Trophoblast cell (in vitro differentiated cells and primary cell): ENCODE measurements around the gene MPI.

Experiments used
- DNase-seq, 2 donors: peaks; one replicate each; pipeline ENCODE4 v3.0.0-alpha.2; 2016
- H2AFZ ChIP-seq: 2 replicates; pipeline ENCODE4 v1.6.1; 2013; ENCODE audit warnings: low read length, moderate library complexity, mild to moderate bottlenecking; ENCODE audit not compliant: insufficient read depth, poor library complexity
- H2AK5ac ChIP-seq: 2 replicates; pipeline ENCODE4 v1.6.1; 2013; ENCODE audit warnings: mild to moderate bottlenecking, low read length
- H2BK120ac ChIP-seq: 2 replicates; pipeline ENCODE4 v1.6.1; 2013; ENCODE audit warnings: low read length, mild to moderate bottlenecking, moderate library complexity; ENCODE audit not compliant: insufficient read depth, poor library complexity
- H2BK12ac ChIP-seq: 2 replicates; pipeline ENCODE4 v1.6.1; 2013; ENCODE audit warnings: mild to moderate bottlenecking, low read length, moderate library complexity
- H2BK5ac ChIP-seq: 2 replicates; pipeline ENCODE4 v1.6.1; 2013; ENCODE audit warnings: low read length, low read depth, moderate library complexity, mild to moderate bottlenecking; ENCODE audit not compliant: poor library complexity
- H3K14ac ChIP-seq: 2 replicates; pipeline ENCODE4 v1.6.1; 2013; ENCODE audit warnings: mild to moderate bottlenecking, low read length
- H3K18ac ChIP-seq: 2 replicates; pipeline ENCODE4 v1.6.1; 2013; ENCODE audit warnings: mild to moderate bottlenecking, low read length
- H3K23ac ChIP-seq: 2 replicates; pipeline ENCODE4 v1.6.1; 2013; ENCODE audit warnings: low read length
- H3K27ac ChIP-seq: 2 replicates; pipeline ENCODE4 v1.5.1; 2013; ENCODE audit warnings: low read depth, mild to moderate bottlenecking, inconsistent platforms, low read length, moderate library complexity
- H3K27me3 ChIP-seq: 2 replicates; pipeline ENCODE4 v1.6.1; 2013; ENCODE audit warnings: inconsistent platforms, mild to moderate bottlenecking, low read length, moderate library complexity; ENCODE audit not compliant: insufficient read depth
- H3K36me3 ChIP-seq, 2 experiments: 1 replicate in 1 of 2; 2 replicates in 1 of 2; pipeline ENCODE4 v1.6.1; 2013; ENCODE audit warnings: low read length in 2 of 2, mild to moderate bottlenecking in 2 of 2, moderate library complexity in 1 of 2; ENCODE audit not compliant: insufficient read depth in 2 of 2, control insufficient read depth in 1 of 2
- H3K4ac ChIP-seq: 2 replicates; pipeline ENCODE4 v1.6.1; 2013; ENCODE audit warnings: low read depth, mild to moderate bottlenecking, low read length, moderate library complexity
- H3K4me1 ChIP-seq, 2 experiments: 1 replicate in 1 of 2; 2 replicates in 1 of 2; pipeline ENCODE4 v1.6.1; 2013; ENCODE audit warnings: low read length in 2 of 2, mild to moderate bottlenecking in 2 of 2, moderate library complexity in 1 of 2; ENCODE audit not compliant: insufficient read depth in 2 of 2, control insufficient read depth in 1 of 2
- H3K4me2 ChIP-seq: 2 replicates; pipeline ENCODE4 v1.6.1; 2013; ENCODE audit warnings: inconsistent platforms, mild to moderate bottlenecking, low read length, moderate library complexity
- H3K4me3 ChIP-seq: 2 replicates; pipeline ENCODE4 v1.5.1; 2013; ENCODE audit warnings: mild to moderate bottlenecking, low read depth, low read length, inconsistent platforms
- H3K79me1 ChIP-seq: one replicate; pipeline ENCODE4 v1.6.1; 2013; ENCODE audit warnings: low read length
- H3K79me2 ChIP-seq: 2 replicates; pipeline ENCODE4 v1.6.1; 2013; ENCODE audit warnings: low read length, mild to moderate bottlenecking; ENCODE audit not compliant: control insufficient read depth, insufficient read depth, poor library complexity
- H3K9ac ChIP-seq: 2 replicates; pipeline ENCODE4 v1.6.1; 2013; ENCODE audit warnings: mild to moderate bottlenecking, low read length
- H3K9me3 ChIP-seq: 2 replicates; pipeline ENCODE4 v1.6.1; 2013; ENCODE audit warnings: low read depth, mild to moderate bottlenecking, control low read depth, inconsistent platforms, low read length; ENCODE audit not compliant: insufficient read depth
- H4K12ac ChIP-seq: 2 replicates; pipeline ENCODE4 v1.6.1; 2013; ENCODE audit warnings: low read depth, mild to moderate bottlenecking, low read length, moderate library complexity
- H4K8ac ChIP-seq: 2 replicates; pipeline ENCODE4 v1.6.1; 2013; ENCODE audit warnings: low read depth, mild to moderate bottlenecking, low read length, moderate library complexity
- H4K91ac ChIP-seq: one replicate; pipeline ENCODE4 v1.6.1; 2013; ENCODE audit warnings: low read depth, mild to moderate bottlenecking, low read length, moderate library complexity
- WGBS: extraction: QIAGEN DNeasy Blood & Tissue Kit; methylation state at CpG from one replicate; pipeline ENCODE4 v1.1.7; 2013; ENCODE audit warnings: missing lambda C conversion rate; ENCODE audit not compliant: insufficient read length, insufficient coverage; ENCODE audit errors: extremely low coverage; 5-methylcytosine and 5-hydroxymethylcytosine counted together

Gene MPI

DNA sequence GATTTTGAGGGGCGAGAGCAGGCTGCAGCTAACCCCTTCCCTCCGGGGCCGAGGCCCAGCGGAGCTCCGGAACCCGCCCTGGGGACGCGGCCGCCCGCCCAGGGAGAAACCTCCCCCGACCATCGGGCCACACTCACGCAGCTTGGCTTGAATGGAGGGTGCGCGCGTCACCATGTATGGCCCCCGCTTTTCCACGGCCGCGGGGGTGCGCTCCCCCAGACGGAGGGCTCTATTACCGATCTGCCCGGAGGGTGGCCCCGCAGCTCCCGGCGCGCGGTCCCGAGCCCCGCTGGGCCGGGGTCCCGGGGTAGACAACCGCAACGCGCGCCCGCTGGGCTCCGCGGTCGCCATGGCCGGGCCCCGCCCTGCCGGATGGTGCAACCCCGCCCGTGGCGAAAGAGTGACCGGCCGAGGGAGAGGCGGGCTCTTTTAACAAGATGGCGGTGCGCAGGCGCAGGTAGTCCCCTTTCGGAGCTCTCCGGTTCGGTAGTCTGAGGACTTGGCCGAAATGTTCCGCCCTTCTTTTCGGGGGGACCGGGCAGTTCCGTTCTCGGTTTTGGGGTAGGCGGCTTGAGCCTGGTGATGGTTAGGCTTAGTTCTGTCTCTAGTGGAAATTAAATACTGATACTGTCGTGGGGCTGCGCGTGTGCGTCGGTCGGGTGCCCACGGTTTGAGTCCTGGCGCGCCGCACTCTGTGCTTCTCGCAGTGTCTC is 16.8 kb downstream of the MPI start, which contains the start of gene FAM219B:
TSS of gene FAM219B (minus strand) at position 402 of the 713 bp plus-strand sequence. CDS start at position 351, 51 bp downstream.
- no peaks in the 10 kb centered on the region for H3K9me3 ChIP-seq
- H3K36me3 ChIP-seq: peaks cover 16 to 28% of the 10 kb centered on the region in 2 experiments
- H3K23ac ChIP-seq: no peak within 1 kb of the TSS
- H3K4me3 ChIP-seq: peak within 1 kb of the TSS; percentile 91
- H3K79me1 ChIP-seq: peaks cover 12% of the 10 kb centered on the region
- peaks cover 6% of the 10 kb centered on the region for H3K79me2 ChIP-seq
- H3K4ac ChIP-seq: peak within 1 kb of the TSS; percentile 91
- H2BK120ac ChIP-seq: peak within 1 kb of the TSS; percentile 98
- peak within 1 kb of the TSS; percentile 56 for H2BK12ac ChIP-seq
- peak within 1 kb of the TSS; percentile 5 for H2AK5ac ChIP-seq
- peak within 1 kb of the TSS; percentile 97 for H4K8ac ChIP-seq
- peak within 1 kb of the TSS; percentile 86 for H4K91ac ChIP-seq
- peak within 1 kb of the TSS; percentile 93 for H3K9ac ChIP-seq
- H3K27ac ChIP-seq: peak within 1 kb of the TSS; percentile 83
- peak within 1 kb of the TSS; percentile 78 for H3K4me2 ChIP-seq
- no CpG with 5 or more reads among the region's 74 CpGs for WGBS
- peak; percentile 91 to 96 for DNase-seq
- H2BK5ac ChIP-seq: peak within 1 kb of the TSS; percentile 65
- H3K18ac ChIP-seq: peak within 1 kb of the TSS; percentile 97
- H3K14ac ChIP-seq: peak within 1 kb of the TSS; percentile 48
- H3K4me1 ChIP-seq: peaks cover 8 to 9% of the 10 kb centered on the region in 2 experiments
- H2AFZ ChIP-seq: peak within 1 kb of the TSS; percentile 94
- peak within 1 kb of the TSS; percentile 66 for H4K12ac ChIP-seq
- no peaks in the 10 kb centered on the region for H3K27me3 ChIP-seq

DNA sequence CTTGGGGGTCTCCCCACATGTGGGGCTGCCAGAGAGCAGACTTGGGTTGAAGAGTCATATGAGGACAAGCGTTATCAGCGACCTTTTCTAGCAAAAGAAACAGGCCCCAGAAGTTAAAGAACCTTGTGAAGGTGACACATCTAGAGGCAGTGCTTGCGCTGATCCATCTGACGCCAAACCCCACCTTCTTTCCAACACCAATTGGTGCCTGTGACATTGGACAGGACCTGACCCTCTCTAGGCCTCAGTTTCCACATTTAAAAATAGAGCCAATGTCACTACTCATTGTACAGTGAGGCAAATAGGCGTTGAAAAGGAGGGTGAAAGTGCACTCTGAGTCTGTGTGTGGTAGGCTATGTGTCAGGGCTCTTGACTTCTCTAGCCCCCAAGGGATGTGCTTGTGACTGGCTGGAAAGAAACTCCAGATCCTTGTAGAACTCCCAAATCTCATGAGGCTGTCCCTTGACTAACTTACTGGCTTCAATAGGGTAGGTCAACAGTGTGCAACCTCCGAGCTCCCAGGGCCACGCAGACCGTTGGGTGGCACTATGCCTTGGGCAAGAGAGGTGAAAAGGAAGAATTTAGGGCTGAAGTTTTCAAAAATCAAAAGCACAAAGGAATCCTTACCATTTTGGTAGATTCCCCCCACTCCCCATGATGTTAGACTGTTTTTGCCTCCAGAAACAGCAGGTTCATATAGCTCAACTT is 17.5 kb downstream of the MPI start:
- no CpG with 5 or more reads among the region's 8 CpGs for WGBS
- peak overlapping the region; percentile 78 for H3K4me2 ChIP-seq
- no peak overlapping the region for H2BK12ac ChIP-seq
- H3K79me2 ChIP-seq: peaks cover 6% of the 10 kb centered on the region
- no peak overlapping the region for H2AK5ac ChIP-seq
- peak overlapping the region; percentile 1 for H4K12ac ChIP-seq
- H3K27ac ChIP-seq: peak overlapping the region; percentile 16
- H3K4me3 ChIP-seq: peak overlapping the region; percentile 82
- H2BK5ac ChIP-seq: peak overlapping the region; percentile 23
- H4K8ac ChIP-seq: peak overlapping the region; percentile 85
- H3K9me3 ChIP-seq: no peaks in the 10 kb centered on the region
- H3K23ac ChIP-seq: no peak overlapping the region
- H3K27me3 ChIP-seq: no peaks in the 10 kb centered on the region
- peak overlapping the region; percentile 80 for H2AFZ ChIP-seq
- peak overlapping the region; percentile 15 for H2BK120ac ChIP-seq
- peaks cover 12% of the 10 kb centered on the region for H3K79me1 ChIP-seq
- peaks cover 8 to 9% of the 10 kb centered on the region in 2 experiments for H3K4me1 ChIP-seq
- peak overlapping the region; percentile 87 for H3K9ac ChIP-seq
- H3K14ac ChIP-seq: peak overlapping the region; percentile 36
- H3K18ac ChIP-seq: peak overlapping the region; percentile 41
- peak overlapping the region; percentile 13 for H3K4ac ChIP-seq
- peaks cover 13 to 27% of the 10 kb centered on the region in 2 experiments for H3K36me3 ChIP-seq
- DNase-seq: peak; percentile 1 to 21
- peak overlapping the region; percentile 52 for H4K91ac ChIP-seq

DNA sequence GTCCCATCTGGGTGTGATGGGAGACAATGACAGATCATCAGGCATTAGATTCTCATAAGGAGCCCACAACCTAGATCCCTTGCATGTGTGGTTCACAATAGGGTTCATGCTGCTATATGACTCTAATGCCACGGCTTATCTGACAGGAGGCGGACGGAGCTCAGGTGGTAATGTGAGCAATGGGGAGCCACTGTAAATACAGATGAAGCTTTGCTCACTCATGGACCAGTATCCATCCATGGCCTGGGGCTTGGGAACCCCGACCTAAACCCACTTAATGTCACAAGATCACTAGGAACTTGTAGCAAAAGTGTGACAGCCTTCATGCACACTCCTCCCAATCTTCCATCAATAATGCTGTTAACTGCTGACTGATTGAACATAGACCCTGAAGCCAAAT is 18.8 kb downstream of the MPI start:
- Histone ChIP-seq H4K8ac (no peak overlapping the region), H2AFZ (no peak overlapping the region), H3K36me3 (peaks cover 10 to 23% of the 10 kb centered on the region in 2 experiments), H3K4me2 (no peak overlapping the region), H3K14ac (no peak overlapping the region), H3K23ac (no peak overlapping the region), H3K27me3 (no peaks in the 10 kb centered on the region), H3K4me3 (no peak overlapping the region), H3K4ac (no peak overlapping the region), H4K12ac (no peak overlapping the region), H2BK12ac (no peak overlapping the region), H2BK120ac (no peak overlapping the region), H3K79me2 (peaks cover 6% of the 10 kb centered on the region), H4K91ac (no peak overlapping the region), H3K9me3 (no peaks in the 10 kb centered on the region), H3K9ac (no peak overlapping the region), H2AK5ac (no peak overlapping the region), H2BK5ac (no peak overlapping the region), H3K27ac (no peak overlapping the region), H3K18ac (no peak overlapping the region), H3K4me1 (peaks cover 8 to 9% of the 10 kb centered on the region in 2 experiments), H3K79me1 (peaks cover 12% of the 10 kb centered on the region)
- no peak for DNase-seq
- no CpG with 5 or more reads among the region's 4 CpGs for WGBS

DNA sequence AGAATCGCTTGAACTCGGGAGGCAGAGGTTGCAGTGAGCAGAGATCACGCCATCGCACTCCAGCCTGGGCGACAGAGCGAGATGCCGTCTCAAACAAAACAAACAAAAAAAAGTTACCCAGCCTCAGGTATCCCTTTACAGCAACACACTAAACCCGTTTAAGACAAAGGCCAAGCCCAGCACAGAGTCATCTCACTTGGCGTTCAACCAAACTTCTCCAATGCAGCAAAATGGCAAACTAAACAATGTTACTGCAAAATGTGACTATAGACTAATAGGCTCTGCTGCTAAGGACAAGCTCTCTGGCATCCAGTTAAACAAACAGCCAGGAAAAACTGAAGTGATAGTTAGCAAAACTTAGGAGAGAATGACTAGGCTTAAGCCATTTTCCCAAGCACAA is 23.2 kb downstream of the MPI start:
- Histone ChIP-seq H3K27ac (no peak overlapping the region), H4K91ac (no peak overlapping the region), H3K4me3 (no peak overlapping the region), H2AK5ac (no peak overlapping the region), H3K23ac (no peak overlapping the region), H2BK12ac (no peak overlapping the region), H3K14ac (no peak overlapping the region), H3K36me3 (peaks cover 33 to 39% of the 10 kb centered on the region in 2 experiments), H3K4ac (no peak overlapping the region), H3K79me1 (no peaks in the 10 kb centered on the region), H3K9me3 (no peaks in the 10 kb centered on the region), H4K8ac (no peak overlapping the region), H2BK5ac (no peak overlapping the region), H4K12ac (no peak overlapping the region), H3K18ac (no peak overlapping the region), H2BK120ac (no peak overlapping the region), H3K9ac (no peak overlapping the region), H3K4me2 (no peak overlapping the region), H3K27me3 (no peaks in the 10 kb centered on the region), H3K79me2 (no peaks in the 10 kb centered on the region), H2AFZ (no peak overlapping the region), H3K4me1 (no peaks in the 10 kb centered on the region)
- no peak for DNase-seq
- no CpG with 5 or more reads among the region's 9 CpGs for WGBS
